Stomach smooth muscle (tissue), 2 donors: ENCODE data around the gene ATG7.
"Not testable (repeated sequence)": the region's sequence is repeated elsewhere in the genome, so short reads cannot be mapped to it uniquely, and the experiment has no call there.

Experiments used
- H3K27ac ChIP-seq: one replicate; pipeline ENCODE4 v1.7.0; 2013; ENCODE audit warnings: mild to moderate bottlenecking, low read length, inconsistent platforms
- H3K27me3 ChIP-seq, 2 donors: one replicate each; pipeline ENCODE4 v1.7.0; 2013; ENCODE audit warnings: low read length in 2 of 2; ENCODE audit not compliant: insufficient read depth in 2 of 2, control insufficient read depth in 1 of 2
- H3K36me3 ChIP-seq, 2 donors: one replicate each; pipeline ENCODE4 v1.7.0; 2013; ENCODE audit warnings: low read length in 2 of 2; ENCODE audit not compliant: control insufficient read depth in 2 of 2, insufficient read depth in 2 of 2
- H3K4me1 ChIP-seq: one replicate; pipeline ENCODE4 v1.7.0; 2013; ENCODE audit warnings: low read length; ENCODE audit not compliant: control insufficient read depth, insufficient read depth
- H3K4me3 ChIP-seq, 2 donors: one replicate each; pipeline ENCODE4 v1.7.0; 2013; ENCODE audit warnings: low read length in 2 of 2
- H3K9ac ChIP-seq, 2 donors: one replicate each; pipeline ENCODE4 v1.7.0; 2013; ENCODE audit warnings: low read length in 2 of 2, mild to moderate bottlenecking in 1 of 2
- H3K9me3 ChIP-seq, 2 donors: one replicate each; pipeline ENCODE4 v1.7.0; 2013; ENCODE audit warnings: low read length in 2 of 2; ENCODE audit not compliant: control insufficient read depth in 2 of 2
- donor health status: healthy.
- donor health status: Pancreatic carcinoma.

The ATG7 gene

DNA sequence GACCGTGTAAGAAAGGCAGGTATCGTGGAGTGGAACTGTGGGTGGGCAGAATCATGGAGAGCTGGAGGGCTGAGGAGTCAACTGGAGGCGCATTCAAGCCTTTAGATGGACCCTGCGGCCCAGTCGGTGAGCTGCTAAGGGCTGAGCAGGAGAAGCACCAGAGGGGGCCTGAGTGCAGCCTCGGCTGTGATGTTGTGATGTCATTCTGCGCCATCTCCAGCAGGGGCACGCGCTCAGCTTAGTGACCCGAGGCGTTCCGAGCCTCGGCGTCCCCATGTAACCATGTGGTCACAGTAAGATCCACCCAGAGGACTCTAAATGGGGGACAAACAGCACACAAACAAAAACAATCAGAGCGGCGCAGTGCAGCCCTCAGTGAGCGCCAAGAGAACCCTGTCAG, 294.7 kb downstream of the ATG7 start:
- H3K4me3 ChIP-seq: no peak overlapping the region
- H3K9me3 ChIP-seq: no peaks in the 10 kb centered on the region
- no peaks in the 10 kb centered on the region for H3K27me3 ChIP-seq
- H3K27ac ChIP-seq: no peak overlapping the region
- H3K36me3 ChIP-seq: peaks cover 10 to 35% of the 10 kb centered on the region in 2 donors
- peaks cover 36% of the 10 kb centered on the region for H3K4me1 ChIP-seq
- peak overlapping the region in 1 of 2 donors; percentile 80 for H3K9ac ChIP-seq

DNA sequence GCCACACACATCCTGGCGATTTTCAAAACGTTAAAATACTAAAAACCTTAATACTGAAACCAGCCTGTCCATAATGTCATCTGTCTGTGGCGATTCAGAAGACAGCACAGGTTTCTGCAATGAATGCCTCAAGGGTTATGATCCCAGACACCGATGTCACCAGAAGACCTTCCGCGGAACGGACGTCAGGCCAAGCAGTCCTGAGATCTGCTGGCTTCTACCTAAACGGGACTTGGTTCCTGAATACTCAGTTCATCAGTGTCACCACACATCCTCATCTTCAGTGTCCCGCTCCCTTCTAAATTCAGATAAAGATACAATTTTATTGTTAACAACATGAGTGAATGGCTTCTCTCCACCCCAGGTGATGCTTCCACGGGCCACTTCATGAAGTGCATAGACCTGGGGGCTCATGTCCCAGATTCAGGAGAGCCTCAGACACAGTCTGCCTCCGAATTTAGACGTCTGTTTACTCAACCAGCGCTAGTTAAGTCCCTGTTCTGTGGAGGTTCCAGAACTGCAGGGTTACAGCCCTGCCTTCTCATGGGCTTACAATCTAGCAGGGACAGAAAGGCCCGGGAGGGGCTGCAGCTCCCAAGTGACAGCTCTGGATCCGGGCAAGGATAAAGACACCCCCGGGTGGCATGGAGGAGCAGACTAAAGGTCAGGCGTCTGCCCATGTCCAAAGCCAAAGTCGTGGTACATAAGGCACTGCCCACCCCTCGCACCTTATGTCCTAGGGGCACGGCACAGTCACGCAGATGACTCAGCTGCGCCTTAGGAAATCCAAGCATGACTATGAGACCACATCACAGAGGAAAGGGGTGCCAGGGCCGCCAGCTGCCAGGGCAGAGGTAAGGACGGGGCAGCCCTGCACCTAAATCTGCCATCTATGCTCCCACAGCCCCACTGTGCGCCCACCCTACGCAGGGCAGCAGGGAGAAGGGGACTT, 295.6 kb downstream of the ATG7 start:
- H3K9me3 ChIP-seq: no peaks in the 10 kb centered on the region
- peaks cover 29% of the 10 kb centered on the region for H3K4me1 ChIP-seq
- H3K27me3 ChIP-seq: no peaks in the 10 kb centered on the region
- peak overlapping the region; percentile 38 to 65 for H3K4me3 ChIP-seq
- H3K36me3 ChIP-seq: peaks cover 10 to 31% of the 10 kb centered on the region in 2 donors
- H3K27ac ChIP-seq: peak overlapping the region; percentile 80
- H3K9ac ChIP-seq: peak overlapping the region; percentile 79 to 80

DNA sequence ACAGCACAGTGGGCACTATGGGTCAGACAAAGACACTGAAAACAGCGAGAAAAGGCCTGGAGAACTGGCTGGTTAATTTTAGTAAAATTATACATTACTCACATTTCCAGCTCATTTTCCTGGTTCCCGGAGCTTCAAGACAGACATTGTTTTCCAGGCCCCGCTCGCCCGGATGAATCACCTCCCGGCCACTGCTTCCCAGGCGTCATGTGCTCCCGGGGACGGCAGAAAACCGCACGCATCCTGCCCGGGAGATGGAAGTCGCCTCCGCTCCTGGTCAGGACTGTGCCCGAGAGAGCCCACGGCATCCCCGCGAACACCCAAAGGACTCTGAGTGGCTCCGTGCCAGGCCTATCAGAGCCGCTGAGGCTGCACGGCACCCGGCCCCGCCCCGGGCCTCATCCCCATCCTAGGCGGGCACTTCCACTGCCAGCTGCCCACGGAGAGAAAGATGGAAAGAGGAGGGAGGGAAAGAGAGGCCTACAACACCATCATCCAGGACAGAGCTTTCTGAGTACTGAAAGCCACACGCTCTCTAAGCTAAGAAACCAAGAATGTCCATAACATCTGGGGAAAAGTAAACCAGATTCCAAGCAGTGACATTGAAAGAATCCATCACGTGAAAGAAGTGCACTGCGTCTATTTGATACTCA, 296.4 kb downstream of the ATG7 start:
- Histone ChIP-seq H3K9me3 (no peaks in the 10 kb centered on the region), H3K27ac (peak overlapping the region; percentile 80), H3K36me3 (peaks cover 1 to 25% of the 10 kb centered on the region in 2 donors), H3K4me1 (peaks cover 29% of the 10 kb centered on the region), H3K9ac (peak overlapping the region; percentile 79 to 80), H3K4me3 (peak overlapping the region; percentile 60 to 65), H3K27me3 (no peaks in the 10 kb centered on the region)

DNA sequence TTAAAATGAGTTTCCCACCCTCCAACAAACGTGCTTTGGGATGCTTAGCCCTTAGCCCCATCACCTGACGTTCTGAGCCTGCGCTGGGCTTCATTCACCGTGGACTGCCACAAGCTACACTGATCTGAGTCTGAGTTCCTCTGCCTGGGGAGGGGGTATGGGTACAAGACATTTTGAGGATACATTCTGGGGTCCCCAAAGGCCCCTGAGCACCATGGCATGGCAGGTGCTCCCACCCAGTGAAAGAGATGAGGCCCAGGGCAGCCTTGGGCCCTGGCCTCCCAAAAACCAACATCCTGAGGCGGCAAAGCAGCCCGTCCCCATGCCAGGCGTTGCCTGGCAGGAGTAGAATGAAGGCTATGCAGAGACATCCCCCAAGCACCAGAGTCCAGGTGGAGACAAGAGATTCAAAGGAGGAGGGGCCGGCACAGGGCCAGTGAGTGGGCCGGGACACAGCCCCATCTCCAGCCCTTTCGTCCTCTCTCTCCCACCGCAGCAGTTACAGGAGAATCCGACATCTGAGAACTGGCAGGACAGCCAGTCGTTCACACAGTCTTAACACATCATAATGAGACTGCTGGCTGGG, 297.1 kb downstream of the ATG7 start:
- peaks cover 29% of the 10 kb centered on the region for H3K4me1 ChIP-seq

DNA sequence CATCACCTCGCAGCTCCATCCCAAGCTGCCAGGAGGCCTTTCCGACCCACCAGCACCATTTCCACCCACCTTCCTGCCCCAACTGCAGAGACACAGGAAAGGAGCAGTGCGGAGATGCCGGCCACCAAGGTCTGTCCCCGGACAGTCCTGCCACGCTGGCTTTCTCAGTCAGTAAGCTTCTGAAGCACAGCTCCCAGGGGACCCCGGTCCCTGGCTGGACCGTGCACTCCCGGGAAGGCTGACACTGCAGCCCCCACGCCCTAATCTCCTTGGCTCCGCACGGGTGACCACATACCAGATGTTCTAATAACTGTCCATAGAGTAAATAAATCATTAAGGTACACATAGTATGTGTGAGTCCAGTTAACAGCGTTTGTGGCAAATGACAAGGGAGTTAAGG, 298.1 kb downstream of the ATG7 start:
- Histone ChIP-seq H3K27me3 (no peaks in the 10 kb centered on the region), H3K36me3 (peaks cover 0 to 21% of the 10 kb centered on the region in 2 donors), H3K9ac (no peak overlapping the region), H3K27ac (peak overlapping the region; percentile 6), H3K9me3 (no peaks in the 10 kb centered on the region), H3K4me1 (peaks cover 29% of the 10 kb centered on the region), H3K4me3 (no peak overlapping the region)

More for the DNA sequence above, 297.1 kb downstream of the ATG7 start:
- peak overlapping the region; percentile 79 to 80 for H3K9ac ChIP-seq
- H3K27me3 ChIP-seq: no peaks in the 10 kb centered on the region
- H3K27ac ChIP-seq: peak overlapping the region; percentile 80
- peaks cover 0 to 22% of the 10 kb centered on the region in 2 donors for H3K36me3 ChIP-seq
- peak overlapping the region; percentile 60 to 65 for H3K4me3 ChIP-seq
- H3K9me3 ChIP-seq: no peaks in the 10 kb centered on the region

DNA sequence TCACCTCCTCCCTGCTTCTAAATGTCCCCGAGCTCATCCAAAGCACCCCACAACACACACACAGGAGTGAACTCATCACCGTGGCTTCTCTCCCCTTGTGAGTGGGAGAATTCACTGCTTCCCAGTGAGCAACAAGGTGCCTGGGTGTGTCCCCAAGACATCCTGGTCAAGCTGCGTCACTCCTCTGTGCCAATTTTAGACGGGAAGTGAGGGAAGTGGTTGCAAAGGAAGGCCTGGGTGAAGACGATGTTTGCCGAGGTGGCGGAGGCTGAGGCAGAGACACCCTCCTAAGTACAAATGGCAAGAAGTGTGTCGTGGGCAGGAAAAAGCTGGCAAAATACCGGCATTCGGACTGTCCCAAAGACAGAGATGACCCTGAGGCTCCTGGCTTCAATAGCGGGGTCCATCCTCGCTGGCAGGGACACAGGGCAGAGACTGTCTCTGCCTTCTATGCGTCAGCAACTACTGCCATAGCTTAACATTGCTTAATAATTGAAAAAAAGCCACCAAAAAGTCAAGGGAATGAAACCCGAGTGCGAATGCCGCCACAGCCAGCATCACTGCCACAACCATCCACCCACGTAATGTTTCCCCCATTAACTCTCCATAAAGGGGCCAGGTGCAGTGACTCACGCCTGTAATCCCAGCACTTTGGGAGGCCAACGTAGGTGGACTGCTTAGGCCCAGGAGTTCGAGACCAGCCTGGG, 298.7 kb downstream of the ATG7 start:
- no peaks in the 10 kb centered on the region for H3K27me3 ChIP-seq
- H3K4me3 ChIP-seq: no peak overlapping the region
- peaks cover 0 to 20% of the 10 kb centered on the region in 2 donors for H3K36me3 ChIP-seq
- peak overlapping the region; percentile 6 for H3K27ac ChIP-seq
- H3K4me1 ChIP-seq: peaks cover 29% of the 10 kb centered on the region
- H3K9me3 ChIP-seq: no peaks in the 10 kb centered on the region
- H3K9ac ChIP-seq: no peak overlapping the region

DNA sequence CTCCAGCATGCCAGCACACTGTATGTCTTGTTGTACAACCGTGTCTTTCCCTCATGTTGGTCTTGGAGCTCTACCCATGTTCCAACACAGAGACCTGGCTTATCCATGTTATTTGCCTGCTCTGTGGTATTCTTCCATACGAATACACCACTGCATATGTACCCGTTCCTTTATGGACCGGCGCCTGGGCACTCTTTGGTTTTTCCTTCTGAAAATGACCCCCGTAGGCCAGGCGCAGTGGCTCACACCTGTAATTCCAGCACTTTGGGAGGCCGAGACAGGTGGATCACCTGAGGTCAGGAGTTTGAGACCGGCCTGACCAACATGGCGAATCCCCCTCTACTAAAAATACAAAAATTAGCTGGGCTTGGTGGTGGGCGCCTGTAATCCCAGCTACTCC, 300.5 kb downstream of the ATG7 start:
- H3K4me1 ChIP-seq: peaks cover 31% of the 10 kb centered on the region
- not testable (repeated sequence) for H3K9me3 ChIP-seq, H3K9ac ChIP-seq, H3K27ac ChIP-seq, H3K4me3 ChIP-seq, H3K27me3 ChIP-seq
- peaks cover 0 to 11% of the 10 kb centered on the region in 2 donors for H3K36me3 ChIP-seq

DNA sequence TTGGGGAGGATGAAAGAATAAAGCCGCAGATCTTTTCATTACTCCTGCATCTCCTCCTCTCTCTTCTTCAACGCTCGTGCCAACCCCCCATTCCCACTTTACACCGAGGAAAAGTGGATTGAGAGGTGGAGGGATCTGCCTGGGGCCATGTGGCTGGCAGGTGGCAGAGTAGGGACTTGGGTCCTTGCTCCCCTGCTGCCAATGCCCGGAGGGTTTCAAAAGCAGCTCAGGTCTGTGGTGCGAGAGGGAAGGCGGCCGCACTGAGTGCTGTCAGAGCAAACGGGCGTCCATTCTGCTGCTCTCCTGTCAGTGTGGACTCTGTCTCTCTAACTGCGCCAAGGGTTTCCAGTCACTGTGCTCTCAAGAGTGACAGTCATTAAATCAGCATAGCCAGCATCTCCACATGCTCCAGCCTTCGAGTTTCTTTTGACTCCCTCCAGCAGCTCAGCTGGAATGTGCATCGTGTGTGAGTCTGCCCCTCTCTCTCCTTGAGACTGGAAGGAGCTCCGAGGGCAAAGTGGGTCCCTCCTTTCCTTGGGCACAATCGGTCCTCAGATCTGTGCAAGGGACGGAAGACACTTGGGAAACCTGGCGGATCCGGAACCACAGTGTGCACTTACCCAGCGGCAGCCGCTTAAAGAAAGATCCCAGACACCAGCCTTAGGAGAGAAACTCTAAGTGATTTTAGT, 302.9 kb downstream of the ATG7 start:
- Histone ChIP-seq H3K27me3 (no peaks in the 10 kb centered on the region), H3K9ac (no peak overlapping the region), H3K27ac (no peak overlapping the region), H3K36me3 (peaks cover 0 to 11% of the 10 kb centered on the region in 2 donors), H3K9me3 (no peaks in the 10 kb centered on the region), H3K4me3 (no peak overlapping the region), H3K4me1 (peaks cover 13% of the 10 kb centered on the region)

DNA sequence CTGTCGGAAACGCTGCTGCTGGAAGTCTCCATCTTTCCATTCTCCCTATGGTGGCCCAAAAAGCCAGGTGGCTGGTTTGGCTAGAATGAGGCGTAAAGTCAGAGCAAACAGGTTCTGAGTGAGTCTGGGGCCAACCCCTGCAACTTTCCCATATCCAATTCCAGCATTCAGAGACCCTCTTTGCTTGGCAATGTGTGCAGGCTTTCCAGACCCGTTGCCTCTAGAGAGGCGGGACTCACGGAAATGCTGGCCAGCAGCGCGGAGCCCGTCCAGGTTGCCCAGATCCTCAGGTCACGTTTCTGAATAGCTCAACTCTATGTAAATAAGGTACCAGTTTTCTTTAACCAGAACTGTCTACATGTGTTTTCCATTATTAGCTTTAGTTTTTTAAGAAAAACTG, 303.5 kb downstream of the ATG7 start:
- peaks cover 0 to 11% of the 10 kb centered on the region in 2 donors for H3K36me3 ChIP-seq
- no peak overlapping the region for H3K27ac ChIP-seq
- H3K9ac ChIP-seq: no peak overlapping the region
- no peak overlapping the region for H3K4me3 ChIP-seq
- no peaks in the 10 kb centered on the region for H3K9me3 ChIP-seq
- H3K4me1 ChIP-seq: peaks cover 13% of the 10 kb centered on the region
- no peaks in the 10 kb centered on the region for H3K27me3 ChIP-seq

DNA sequence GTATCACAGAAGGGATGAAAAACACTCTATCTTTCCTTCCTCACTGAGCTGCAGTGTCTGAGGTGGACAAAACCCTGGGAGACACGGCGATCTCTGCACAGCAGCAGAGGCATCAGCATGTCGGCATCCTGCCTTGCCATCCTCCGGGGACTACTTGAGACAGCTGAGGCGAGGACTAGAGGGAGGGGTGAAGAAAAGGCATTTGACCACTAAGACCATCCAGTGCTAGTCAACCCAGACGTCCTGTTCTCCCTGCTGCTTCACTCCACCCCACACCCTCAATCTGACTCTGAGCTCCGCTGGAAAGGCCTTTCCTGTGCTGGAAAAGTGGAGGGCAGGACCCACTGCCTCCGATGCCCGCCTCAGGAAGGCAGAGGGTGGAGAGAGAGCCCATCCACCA, 304.3 kb downstream of the ATG7 start:
- no peak overlapping the region for H3K9ac ChIP-seq
- H3K4me1 ChIP-seq: peaks cover 17% of the 10 kb centered on the region
- no peak overlapping the region for H3K4me3 ChIP-seq
- no peaks in the 10 kb centered on the region for H3K9me3 ChIP-seq
- no peaks in the 10 kb centered on the region for H3K27me3 ChIP-seq
- peaks cover 0 to 11% of the 10 kb centered on the region in 2 donors for H3K36me3 ChIP-seq
- no peak overlapping the region for H3K27ac ChIP-seq
